Naive B cell (primary cell): ENCODE results near the gene EVI5L. TPM values are rescaled to one million over a fixed set of nuclear protein-coding genes. Genes with fewer than 3 reads are reported as not detected.

Experiments
- ATAC-seq, 2 donors: fragments of 150-1000 bp; cut with Tn5 transposase; 2 replicates each; pipeline ENCODE4 v1.10.0; 2021; ENCODE audit warnings: low read depth in 2 of 2, mild to moderate bottlenecking in 2 of 2, moderate library complexity in 2 of 2
- DNase-seq: peaks from one replicate; pipeline ENCODE4 v3.0.0; 2022
- H3K27ac Mint-ChIP-seq, 6 donors: one replicate each; pipeline ENCODE4 v1.8.0; 2020 to 2022; ENCODE audit warnings: mild to moderate bottlenecking in 6 of 6, mixed read lengths in 6 of 6, moderate library complexity in 5 of 6, inconsistent platforms in 2 of 6
- H3K27me3 Mint-ChIP-seq, 3 donors: one replicate each; pipeline ENCODE4 v1.8.0; 2021 to 2022; ENCODE audit warnings: mixed read lengths in 3 of 3, mild to moderate bottlenecking in 1 of 3
- H3K36me3 Mint-ChIP-seq, 2 donors: one replicate each; pipeline ENCODE4 v1.8.0; 2020 to 2022; ENCODE audit warnings: mixed read lengths in 2 of 2, inconsistent platforms in 1 of 2, mild to moderate bottlenecking in 1 of 2
- H3K4me1 Mint-ChIP-seq, 3 donors: one replicate each; pipeline ENCODE4 v1.8.0; 2020 to 2022; ENCODE audit warnings: mixed read lengths in 3 of 3, inconsistent platforms in 1 of 3, mild to moderate bottlenecking in 1 of 3, moderate library complexity in 1 of 3
- H3K4me3 Mint-ChIP-seq, 8 donors: one replicate each; pipeline ENCODE4 v1.8.0; 2020 to 2022; ENCODE audit warnings: mild to moderate bottlenecking in 8 of 8, mixed read lengths in 8 of 8, moderate library complexity in 8 of 8, inconsistent platforms in 2 of 8
- H3K9me3 Mint-ChIP-seq, 7 donors: one replicate each; pipeline ENCODE4 v1.8.0; 2020 to 2022; ENCODE audit warnings: mixed read lengths in 7 of 7, mild to moderate bottlenecking in 5 of 7, inconsistent platforms in 2 of 7, moderate library complexity in 1 of 7
- polyA plus RNA-seq, 6 donors: library from polyadenylated mRNA; unstranded; fragments of 300-500 nt; fragmentation: Illumina TruSeq; gene quantifications; one replicate each; pipeline ENCODE4 v1.2.3, GENCODE V29; 2021; ENCODE audit warnings: low read depth in 6 of 6

EVI5L gene
- polyA plus RNA-seq, 6 donors from 2014 or later = 0.63 to 4.0 (median 1.6) TPM

GRCh38 chr19:7842661-7843294 lies 12.8 kb downstream of the EVI5L start:
- DNase-seq = no peak
- Mint-ChIP-seq H3K27ac (no peak overlapping the region), H3K4me1 (peaks cover 0 to 4% (median 0%) of the 10 kb centered on the region in 3 donors), H3K4me3 (no peak overlapping the region), H3K36me3 (no peaks in the 10 kb centered on the region), H3K9me3 (no peaks in the 10 kb centered on the region), H3K27me3 (no peaks in the 10 kb centered on the region)
- ATAC-seq = no peak

- H3K27ac Mint-ChIP-seq = no peak overlapping the region
- H3K27me3 Mint-ChIP-seq = no peaks in the 10 kb centered on the region
- peaks cover 0 to 4% (median 0%) of the 10 kb centered on the region in 3 donors for H3K4me1 Mint-ChIP-seq
- ATAC-seq (no peak), DNase-seq (no peak)
- no peak overlapping the region for H3K4me3 Mint-ChIP-seq
- H3K36me3 Mint-ChIP-seq = no peaks in the 10 kb centered on the region
- H3K9me3 Mint-ChIP-seq = no peaks in the 10 kb centered on the region
Observed at GRCh38 chr19:7843521-7843920, 13.5 kb downstream of the EVI5L start.

- no peak overlapping the region for H3K4me3 Mint-ChIP-seq
- H3K27ac Mint-ChIP-seq = no peak overlapping the region
- ATAC-seq (no peak), DNase-seq (no peak)
- no peaks in the 10 kb centered on the region for H3K36me3 Mint-ChIP-seq
- H3K9me3 Mint-ChIP-seq = no peaks in the 10 kb centered on the region
- H3K4me1 Mint-ChIP-seq = peaks cover 0 to 4% (median 0%) of the 10 kb centered on the region in 3 donors
- H3K27me3 Mint-ChIP-seq = no peaks in the 10 kb centered on the region
Observed at GRCh38 chr19:7844405-7844804, 14.4 kb downstream of the EVI5L start.

- DNase-seq (no peak), ATAC-seq (no peak)
- Mint-ChIP-seq H3K4me3 (no peak overlapping the region), H3K27ac (peak overlapping the region in 2 of 6 donors; percentile 56 to 65), H3K4me1 (peaks cover 0 to 4% (median 0%) of the 10 kb centered on the region in 3 donors), H3K36me3 (no peaks in the 10 kb centered on the region), H3K27me3 (no peaks in the 10 kb centered on the region), H3K9me3 (no peaks in the 10 kb centered on the region)
Observed at GRCh38 chr19:7844951-7845350, 14.9 kb downstream of the EVI5L start.

- peak overlapping the region in 2 of 6 donors; percentile 51 to 65 for H3K27ac Mint-ChIP-seq
- no peak overlapping the region for H3K4me3 Mint-ChIP-seq
- no peaks in the 10 kb centered on the region for H3K9me3 Mint-ChIP-seq
- H3K27me3 Mint-ChIP-seq = no peaks in the 10 kb centered on the region
- H3K4me1 Mint-ChIP-seq = peaks cover 0 to 4% (median 0%) of the 10 kb centered on the region in 3 donors
- H3K36me3 Mint-ChIP-seq = no peaks in the 10 kb centered on the region
- DNase-seq = no peak
- ATAC-seq = no peak
Observed at GRCh38 chr19:7845390-7846154, 15.6 kb downstream of the EVI5L start.

- Mint-ChIP-seq H3K9me3 (no peaks in the 10 kb centered on the region), H3K27ac (no peak overlapping the region), H3K4me1 (peaks cover 0 to under 1% (median 0%) of the 10 kb centered on the region in 3 donors), H3K36me3 (no peaks in the 10 kb centered on the region), H3K4me3 (no peak overlapping the region), H3K27me3 (no peaks in the 10 kb centered on the region)
- DNase-seq (no peak), ATAC-seq (no peak)
Observed at GRCh38 chr19:7846155-7846646, 16.2 kb downstream of the EVI5L start.

- H3K4me3 Mint-ChIP-seq = no peak overlapping the region
- H3K9me3 Mint-ChIP-seq = no peaks in the 10 kb centered on the region
- H3K27me3 Mint-ChIP-seq = peaks cover 0 to 3% (median 0%) of the 10 kb centered on the region in 3 donors
- peaks cover 0 to 1% (median under 1%) of the 10 kb centered on the region in 3 donors for H3K4me1 Mint-ChIP-seq
- ATAC-seq (no peak), DNase-seq (no peak)
- H3K27ac Mint-ChIP-seq = no peak overlapping the region
- H3K36me3 Mint-ChIP-seq = no peaks in the 10 kb centered on the region
Observed at GRCh38 chr19:7847664-7848063, 17.6 kb downstream of the EVI5L start.

GRCh38 chr19:7848779-7849457 lies 18.9 kb downstream of the EVI5L start:
- no peak for DNase-seq
- no peak overlapping the region for H3K27ac Mint-ChIP-seq
- no peaks in the 10 kb centered on the region for H3K9me3 Mint-ChIP-seq
- H3K36me3 Mint-ChIP-seq = no peaks in the 10 kb centered on the region
- H3K4me1 Mint-ChIP-seq = peaks cover 6 to 12% (median 7%) of the 10 kb centered on the region in 3 donors
- H3K4me3 Mint-ChIP-seq = no peak overlapping the region
- no peak for ATAC-seq
- H3K27me3 Mint-ChIP-seq = peaks cover 0 to 8% (median 0%) of the 10 kb centered on the region in 3 donors

GRCh38 chr19:7849631-7849999 lies 19.6 kb downstream of the EVI5L start:
- peaks cover 6 to 12% (median 7%) of the 10 kb centered on the region in 3 donors for H3K4me1 Mint-ChIP-seq
- no peaks in the 10 kb centered on the region for H3K9me3 Mint-ChIP-seq
- H3K27me3 Mint-ChIP-seq = peaks cover 0 to 8% (median 0%) of the 10 kb centered on the region in 3 donors
- H3K27ac Mint-ChIP-seq = no peak overlapping the region
- H3K36me3 Mint-ChIP-seq = no peaks in the 10 kb centered on the region
- ATAC-seq (no peak), DNase-seq (no peak)
- H3K4me3 Mint-ChIP-seq = no peak overlapping the region

GRCh38 chr19:7850000-7850813 lies 20.2 kb downstream of the EVI5L start:
- Mint-ChIP-seq H3K27ac (no peak overlapping the region), H3K9me3 (no peaks in the 10 kb centered on the region), H3K36me3 (no peaks in the 10 kb centered on the region), H3K4me3 (peak overlapping the region in 1 of 8 donors; percentile 22), H3K4me1 (peaks cover 6 to 12% (median 7%) of the 10 kb centered on the region in 3 donors), H3K27me3 (peaks cover 0 to 8% (median 0%) of the 10 kb centered on the region in 3 donors)
- no peak for DNase-seq
- no peak for ATAC-seq

- Mint-ChIP-seq H3K9me3 (no peaks in the 10 kb centered on the region), H3K27me3 (peaks cover 0 to 8% (median 0%) of the 10 kb centered on the region in 3 donors)
Observed at GRCh38 chr19:7850945-7851622, 21.1 kb downstream of the EVI5L start.

GRCh38 chr19:7851623-7852500 lies 21.8 kb downstream of the EVI5L start:
- Mint-ChIP-seq H3K36me3 (no peaks in the 10 kb centered on the region), H3K27ac (no peak overlapping the region), H3K4me3 (no peak overlapping the region), H3K9me3 (no peaks in the 10 kb centered on the region), H3K27me3 (peaks cover 0 to 12% (median 5%) of the 10 kb centered on the region in 3 donors), H3K4me1 (peaks cover 6 to 12% (median 7%) of the 10 kb centered on the region in 3 donors)
- ATAC-seq = no peak
- DNase-seq = no peak

More at GRCh38 chr19:7850945-7851622, 21.1 kb downstream of the EVI5L start:
- Mint-ChIP-seq H3K4me3 (no peak overlapping the region), H3K36me3 (no peaks in the 10 kb centered on the region), H3K27ac (no peak overlapping the region), H3K4me1 (peaks cover 6 to 12% (median 7%) of the 10 kb centered on the region in 3 donors)
- ATAC-seq = no peak
- DNase-seq = no peak
